ENCODE data around the gene GLT8D2. TPM values are rescaled to one million over a fixed set of nuclear protein-coding genes. Genes with fewer than 3 reads are reported as not detected.
A peak's percentile ranks its signal among the peaks of the same experiment; 100 is the strongest.

Gene GLT8D2, protein sequence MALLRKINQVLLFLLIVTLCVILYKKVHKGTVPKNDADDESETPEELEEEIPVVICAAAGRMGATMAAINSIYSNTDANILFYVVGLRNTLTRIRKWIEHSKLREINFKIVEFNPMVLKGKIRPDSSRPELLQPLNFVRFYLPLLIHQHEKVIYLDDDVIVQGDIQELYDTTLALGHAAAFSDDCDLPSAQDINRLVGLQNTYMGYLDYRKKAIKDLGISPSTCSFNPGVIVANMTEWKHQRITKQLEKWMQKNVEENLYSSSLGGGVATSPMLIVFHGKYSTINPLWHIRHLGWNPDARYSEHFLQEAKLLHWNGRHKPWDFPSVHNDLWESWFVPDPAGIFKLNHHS
- polyA plus RNA-seq (ENCODE audit: insufficient read length in 10 of 10), result 10 to 100 TPM; 47.0 to 92.0 (median 69.5) TPM
- long read RNA-seq, donor 1, transcript GLT8D2-201 (11 exons, 1,880 nt), result major isoform, 10 of 20 reads
- long read RNA-seq, donor 1, partial matches to known transcripts, result 9 of 20 reads
- long read RNA-seq, donor 1, other reads (novel, unspliced or antisense), result 0 of 20 reads
- long read RNA-seq, donor 2, transcript GLT8D2-201 (11 exons, 1,880 nt), result major isoform, 10 of 41 reads
- long read RNA-seq, donor 2, partial matches to known transcripts, result 31 of 41 reads
- long read RNA-seq, donor 2, other reads (novel, unspliced or antisense), result 0 of 41 reads
- long read RNA-seq, donor 3, result 0 reads
- long read RNA-seq, donor 4, transcript GLT8D2-201 (11 exons, 1,880 nt), result major isoform, 9 of 37 reads
- long read RNA-seq, donor 4, partial matches to known transcripts, result 28 of 37 reads
- long read RNA-seq, donor 4, other reads (novel, unspliced or antisense), result 0 of 37 reads
- long read RNA-seq, donor 5, transcript GLT8D2-201 (11 exons, 1,880 nt), result major isoform, 21 of 36 reads
- long read RNA-seq, donor 5, partial matches to known transcripts, result 15 of 36 reads
- long read RNA-seq, donor 5, other reads (novel, unspliced or antisense), result 0 of 36 reads
- long read RNA-seq, donor 6, transcript GLT8D2-201 (11 exons, 1,880 nt), result major isoform, 16 of 40 reads
- long read RNA-seq, donor 6, partial matches to known transcripts, result 24 of 40 reads
- long read RNA-seq, donor 6, other reads (novel, unspliced or antisense), result 0 of 40 reads
- long read RNA-seq, donor 7, transcript GLT8D2-201 (11 exons, 1,880 nt), result major isoform, 10 of 54 reads
- long read RNA-seq, donor 7, partial matches to known transcripts, result 44 of 54 reads
- long read RNA-seq, donor 7, other reads (novel, unspliced or antisense), result 0 of 54 reads
- long read RNA-seq, donor 8, transcript GLT8D2-201 (11 exons, 1,880 nt), result major isoform, 8 of 19 reads
- long read RNA-seq, donor 8, partial matches to known transcripts, result 11 of 19 reads
- long read RNA-seq, donor 8, other reads (novel, unspliced or antisense), result 0 of 19 reads
- long read RNA-seq, donor 9, result 0 reads

DNA sequence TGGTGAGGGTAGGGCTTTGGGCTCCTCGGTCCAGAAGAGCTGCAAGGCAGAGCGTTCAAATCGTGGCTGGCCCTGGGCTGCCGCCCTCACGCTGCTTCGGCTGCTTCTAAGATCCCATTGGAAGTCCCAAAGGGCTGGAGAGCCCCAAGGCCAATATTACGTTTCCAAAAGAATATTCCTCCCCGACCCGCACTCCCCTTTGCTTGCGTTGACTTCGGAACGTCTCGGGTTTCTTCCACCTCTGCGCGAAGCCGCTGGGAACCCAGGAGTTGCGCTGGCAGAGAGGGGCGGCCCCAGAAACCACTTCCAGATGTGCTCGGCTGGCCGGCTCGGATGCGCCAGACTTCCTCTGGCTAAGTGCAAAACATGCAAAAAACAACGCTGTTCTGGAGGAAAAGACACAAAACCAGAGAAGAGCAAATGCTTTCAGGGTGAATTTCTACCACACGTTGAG is at the start of gene GLT8D2:
TSS of gene GLT8D2 (minus strand) at position 285 of the 454 bp plus-strand sequence. CDS start 30,539 bp downstream, outside the sequence.
- DNase-seq, result peak; percentile 69 to 92 (median 82)

DNA sequence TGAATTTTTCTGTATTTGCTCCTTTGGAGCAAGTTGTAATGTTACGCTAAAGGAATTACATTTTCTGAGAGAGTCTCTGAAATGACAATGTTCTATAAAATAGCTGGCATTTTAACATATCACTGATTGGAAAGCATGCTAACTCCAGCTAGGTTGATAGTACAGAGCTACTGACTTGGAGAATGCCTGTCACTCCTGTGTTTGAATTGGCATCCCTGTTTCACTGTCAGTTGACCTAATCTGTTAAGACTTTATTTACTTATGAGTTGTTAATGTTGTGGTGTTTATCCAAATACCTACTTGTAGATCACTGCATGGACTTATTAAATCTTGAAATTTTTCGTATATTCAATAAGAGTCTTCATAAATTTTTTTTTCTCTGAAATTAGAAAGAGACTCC is 48.0 kb upstream of the GLT8D2 start:
- DNase-seq, result no peak

DNA sequence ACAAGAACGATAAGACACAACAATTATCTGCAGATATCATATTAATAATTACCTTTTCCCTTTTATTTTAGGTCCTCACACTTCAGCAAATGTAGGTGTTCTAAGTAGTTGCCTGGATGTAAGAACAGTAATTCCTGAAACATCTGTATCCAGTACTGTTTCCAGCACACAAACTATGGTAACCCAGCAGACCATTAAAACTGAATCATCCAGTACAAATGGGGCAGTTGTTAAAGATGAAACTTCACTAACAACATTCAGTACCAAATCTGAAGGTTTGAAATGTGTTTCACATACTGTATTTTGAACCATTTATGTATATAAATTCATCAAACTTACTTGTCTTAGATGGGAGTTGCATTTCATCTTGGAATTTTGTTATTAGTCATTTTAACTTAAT is 45.3 kb upstream of the GLT8D2 start:
- no peak for DNase-seq

DNA sequence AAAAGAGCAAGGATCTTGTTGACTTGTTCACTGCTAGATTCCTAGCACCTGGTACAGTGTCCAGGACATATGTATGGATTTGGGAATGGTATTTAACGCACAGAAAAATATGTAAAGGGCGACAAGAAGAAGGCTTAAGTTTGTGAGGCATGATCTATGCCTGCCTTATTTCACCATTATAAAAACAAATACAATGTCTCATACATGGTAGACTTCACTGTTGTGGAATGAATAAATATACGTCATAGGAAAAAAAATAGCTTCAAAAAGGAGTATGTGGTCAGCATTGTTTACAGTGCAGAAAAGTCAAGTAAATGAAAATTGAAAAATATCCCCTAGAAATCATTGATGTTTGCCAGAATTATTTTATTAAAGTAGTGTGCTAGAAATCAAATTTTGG is 44.3 kb upstream of the GLT8D2 start:
- no peak for DNase-seq

DNA sequence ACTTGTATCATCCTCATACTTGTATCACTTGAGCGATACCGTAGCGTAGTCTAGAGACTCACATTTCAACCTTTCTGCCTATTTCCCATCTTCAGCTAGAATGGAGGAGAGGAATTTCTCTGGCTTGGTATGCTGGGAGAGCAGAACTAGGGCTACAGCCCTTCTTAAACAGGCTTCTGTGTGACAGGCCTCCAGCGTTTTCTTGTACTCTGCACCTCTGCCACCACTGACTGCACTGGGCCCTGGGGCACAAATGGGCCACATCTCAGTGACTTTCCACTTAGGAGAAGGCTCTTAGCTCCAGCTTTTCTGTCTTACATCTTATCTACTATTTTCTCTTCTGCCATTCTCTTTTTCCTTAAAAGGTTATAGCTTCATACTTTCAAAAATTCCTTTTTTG is 41.1 kb upstream of the GLT8D2 start:
- DNase-seq, result no peak

DNA sequence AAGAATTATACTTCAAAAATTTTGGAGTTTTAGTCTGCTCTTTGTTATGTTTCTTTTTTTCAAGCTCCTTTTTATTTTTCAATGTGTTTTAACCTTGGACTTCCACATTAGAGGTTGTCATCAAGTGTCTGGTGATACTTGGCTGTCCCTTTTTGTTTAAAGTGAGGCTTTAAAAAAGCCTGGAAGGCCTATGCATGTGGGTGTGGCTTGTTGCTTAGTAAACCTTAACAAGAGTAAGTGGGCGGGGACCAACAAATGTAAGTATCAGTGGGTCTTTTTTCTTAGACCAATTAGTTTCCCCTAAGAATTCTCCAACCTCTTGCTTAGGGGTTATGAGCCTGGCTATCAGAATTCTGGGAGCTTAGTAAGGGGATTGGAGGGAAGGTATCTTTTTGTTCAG is 40.7 kb upstream of the GLT8D2 start:
- DNase-seq, result no peak

DNA sequence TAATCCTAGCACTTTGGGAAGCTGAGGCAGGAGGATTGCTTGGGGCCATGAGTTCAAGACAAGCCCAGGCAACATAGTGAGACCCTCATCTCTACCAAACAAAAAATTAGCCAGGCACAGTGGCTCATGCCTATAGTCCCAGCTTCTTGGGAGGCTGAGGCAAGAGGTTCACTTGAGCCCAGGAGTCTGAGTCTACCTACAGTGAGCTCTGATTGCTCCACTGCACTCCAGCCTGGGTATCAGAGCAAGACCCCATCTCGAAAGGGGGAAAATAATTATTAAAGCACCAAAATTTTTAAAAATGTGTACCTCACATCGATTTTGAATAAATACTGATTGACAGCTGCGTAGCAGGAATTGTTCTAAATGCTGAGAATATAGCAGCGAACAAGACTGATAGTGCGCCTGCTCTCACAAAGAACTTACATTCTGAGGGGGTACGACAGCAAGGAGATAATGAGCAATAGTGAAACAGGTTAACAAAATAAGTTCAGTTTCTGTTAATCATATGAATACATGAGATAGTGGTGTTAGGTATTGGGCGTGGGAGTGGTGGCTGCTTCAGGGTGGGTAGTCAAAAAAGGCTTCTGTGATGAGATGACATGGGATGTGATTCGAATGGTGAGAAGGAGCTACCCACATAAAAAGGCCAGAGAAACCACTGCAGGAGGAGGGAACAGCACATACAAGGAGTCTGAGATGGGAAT is 33.9 kb upstream of the GLT8D2 start:
- no peak for DNase-seq

DNA sequence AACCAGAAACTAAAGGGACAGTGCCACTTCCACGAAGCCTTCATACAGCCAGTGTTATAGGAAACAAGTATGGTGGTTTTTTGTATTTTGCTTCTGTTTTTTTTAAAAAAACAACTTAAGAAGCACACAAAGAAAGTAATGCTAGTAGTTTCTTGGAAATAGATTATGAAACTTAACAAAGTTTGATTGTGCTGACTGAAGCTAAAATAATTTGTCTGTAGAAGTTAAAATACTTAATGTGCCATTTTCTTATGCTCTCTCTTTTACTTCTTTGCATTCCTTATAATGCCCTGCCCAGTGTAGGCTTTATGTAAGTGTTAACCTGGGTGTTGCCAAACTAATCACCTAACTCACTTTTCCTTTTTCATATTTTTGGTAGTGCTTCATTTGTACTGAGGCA is 30.8 kb upstream of the GLT8D2 start:
- no peak for DNase-seq

DNA sequence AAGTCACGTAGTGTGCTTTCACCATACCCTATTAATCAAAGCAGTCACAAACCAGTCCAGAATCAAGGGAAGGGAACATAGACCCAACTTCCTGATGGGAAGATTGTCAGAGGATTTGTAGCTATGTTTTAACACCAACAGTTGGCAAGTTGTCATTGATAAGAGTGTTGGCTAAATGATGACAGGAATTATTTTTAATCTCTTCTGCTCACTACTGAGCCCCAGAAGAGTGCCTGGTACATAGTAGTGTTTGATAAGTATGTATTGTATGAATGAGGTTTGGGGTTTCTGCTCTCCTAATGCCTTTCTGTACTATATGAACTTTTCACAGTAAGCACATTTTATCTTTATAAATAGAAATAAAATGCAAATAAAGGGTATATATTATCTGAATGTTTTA is 29.0 kb upstream of the GLT8D2 start:
- no peak for DNase-seq

DNA sequence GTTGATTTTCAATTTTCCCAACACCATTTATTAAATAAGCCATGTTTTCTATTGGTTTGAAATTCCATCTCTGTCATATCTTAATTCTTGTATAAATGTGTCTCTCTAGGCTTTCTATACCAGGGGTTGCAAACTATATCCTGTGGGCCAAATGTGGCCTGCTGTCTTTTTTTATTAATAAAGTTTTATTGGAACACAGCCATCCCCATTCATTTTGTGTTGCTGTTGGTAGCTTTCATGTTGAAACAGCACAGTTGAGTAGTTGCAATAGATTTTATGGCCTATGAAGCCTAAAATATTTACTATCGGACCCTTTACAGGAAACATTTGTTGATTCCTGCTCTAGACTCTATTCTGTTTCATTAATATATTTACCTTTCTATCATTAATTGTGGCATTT is 23.7 kb upstream of the GLT8D2 start:
- DNase-seq, result no peak

DNA sequence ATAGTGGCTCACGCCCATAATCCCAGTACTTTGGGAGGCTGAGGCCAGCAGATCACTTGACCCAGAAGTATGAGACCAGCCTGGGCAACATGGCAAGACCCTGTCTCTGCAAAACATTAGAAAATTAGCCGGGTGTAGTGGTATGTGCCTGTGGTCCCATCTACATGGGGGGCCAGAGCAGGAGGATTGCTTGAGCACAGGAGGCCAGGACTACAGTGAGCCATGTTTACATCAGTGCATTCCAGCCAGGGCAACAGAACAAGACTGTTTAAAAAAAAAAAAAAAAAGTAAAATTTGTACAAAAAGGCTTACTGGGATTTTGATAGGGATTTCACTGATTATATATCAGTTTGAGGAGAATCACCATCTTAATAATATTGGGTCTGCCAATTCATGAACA is 22.1 kb upstream of the GLT8D2 start:
- DNase-seq, result no peak

DNA sequence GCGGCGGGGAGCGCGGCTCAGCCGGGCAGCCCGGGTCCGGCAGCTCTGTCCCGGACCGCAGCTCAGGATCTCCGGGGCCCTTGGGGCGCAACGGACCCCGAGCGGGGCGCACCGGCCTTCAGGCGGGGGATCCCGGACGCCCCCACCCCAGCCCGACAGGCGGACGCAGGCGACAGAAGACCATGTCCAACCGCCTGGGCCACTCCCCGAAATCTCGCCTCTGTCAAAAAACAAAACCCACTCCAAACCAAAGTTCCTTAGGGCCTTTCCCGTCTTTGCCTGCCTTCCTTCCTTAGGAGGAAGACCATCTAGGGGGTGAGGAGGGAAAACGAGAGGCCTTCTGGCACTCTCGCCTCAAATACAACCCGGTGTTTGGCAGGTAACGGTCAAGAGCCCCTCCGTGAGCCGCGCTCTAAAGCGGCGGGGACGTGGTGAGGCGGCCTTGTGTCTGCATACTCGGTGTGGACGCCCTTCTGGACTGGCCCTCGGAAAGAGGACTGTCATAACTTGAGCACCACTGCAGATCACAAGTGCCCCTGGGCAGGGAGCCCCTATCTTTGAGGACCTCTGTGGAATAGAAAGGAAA is 14.9 kb upstream of the GLT8D2 start:
- peak in 2 of 3 donors; percentile 24 to 65 for DNase-seq

DNA sequence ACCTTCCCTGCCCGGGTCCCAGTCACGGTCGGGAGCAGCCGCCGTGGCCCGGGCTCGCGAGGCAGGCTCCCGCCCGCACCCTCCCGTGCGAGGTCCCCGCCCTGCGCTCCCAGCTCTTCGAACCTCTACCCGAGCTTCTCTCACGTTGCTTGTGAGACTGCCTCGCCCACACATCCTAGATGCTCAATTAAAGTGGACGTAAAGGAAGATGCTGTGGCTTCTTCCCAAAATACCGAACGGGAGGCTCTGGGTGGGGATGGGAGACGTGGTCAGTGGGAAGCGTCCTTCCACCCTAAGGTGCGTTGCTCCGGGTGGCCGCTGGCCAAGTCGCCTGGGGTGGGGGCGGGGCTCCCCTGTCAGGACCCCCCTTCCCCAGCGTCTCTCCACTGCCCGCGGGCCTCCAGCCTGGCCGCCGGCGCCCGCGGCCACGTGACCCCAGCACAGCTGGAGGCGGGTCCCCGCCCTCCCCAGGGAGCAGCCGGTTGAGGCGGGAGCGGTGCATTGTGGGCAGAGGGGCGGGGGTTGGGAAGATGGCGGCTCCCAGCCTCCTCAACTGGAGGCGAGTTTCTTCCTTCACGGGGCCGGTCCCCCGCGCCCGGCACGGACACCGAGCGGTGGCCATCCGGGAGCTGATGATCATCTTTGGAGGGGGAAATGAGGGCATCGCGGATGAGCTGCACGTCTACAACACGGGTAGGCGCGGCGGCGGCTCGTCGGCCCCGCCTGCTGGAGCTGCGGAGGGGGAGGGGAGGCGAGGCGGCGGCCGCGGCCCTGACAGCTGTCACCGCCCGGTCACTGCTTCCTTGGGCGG is 14.2 kb upstream of the GLT8D2 start, which contains the start of gene HCFC2:
TSS of gene HCFC2 (plus strand) at position 501 of the 811 bp plus-strand sequence. CDS start at position 531, 30 bp downstream.
- peak; percentile 92 to 98 (median 93) for DNase-seq

DNA sequence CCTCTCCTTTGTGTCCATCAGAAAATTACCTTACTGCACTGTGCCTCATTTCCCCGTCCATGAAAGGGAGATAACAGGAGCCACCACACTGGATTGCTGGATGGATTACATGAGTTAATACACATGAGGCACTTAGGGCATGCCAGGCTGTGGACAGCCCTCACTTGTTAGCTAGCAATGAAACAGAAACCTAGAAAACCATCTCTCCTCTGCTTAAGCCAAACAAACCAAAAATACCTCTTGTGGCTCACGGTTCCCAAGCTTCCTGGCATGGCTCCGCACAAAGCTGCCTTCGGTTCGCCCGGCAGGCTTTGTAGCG is 13.7 kb upstream of the GLT8D2 start:
- DNase-seq, result no peak

DNA sequence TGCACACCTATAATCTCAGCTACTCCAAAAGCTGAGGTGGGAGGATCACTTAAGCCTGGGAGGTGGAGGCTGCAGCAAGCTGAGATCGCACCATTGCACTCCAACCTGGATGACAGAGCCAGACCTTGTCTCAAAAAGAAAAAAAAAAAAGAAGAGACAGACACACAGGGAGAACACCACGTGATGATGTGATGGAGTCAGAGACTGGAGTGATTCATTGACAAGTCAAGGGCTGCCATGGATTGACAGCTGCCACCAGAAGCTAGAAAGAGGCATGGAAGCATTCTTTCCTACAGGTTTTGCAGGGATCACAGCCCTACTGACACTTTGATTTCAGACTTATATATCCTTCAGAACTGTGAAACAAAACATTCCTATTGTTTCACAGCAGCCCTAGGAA is 10.8 kb upstream of the GLT8D2 start:
- DNase-seq, result no peak

DNA sequence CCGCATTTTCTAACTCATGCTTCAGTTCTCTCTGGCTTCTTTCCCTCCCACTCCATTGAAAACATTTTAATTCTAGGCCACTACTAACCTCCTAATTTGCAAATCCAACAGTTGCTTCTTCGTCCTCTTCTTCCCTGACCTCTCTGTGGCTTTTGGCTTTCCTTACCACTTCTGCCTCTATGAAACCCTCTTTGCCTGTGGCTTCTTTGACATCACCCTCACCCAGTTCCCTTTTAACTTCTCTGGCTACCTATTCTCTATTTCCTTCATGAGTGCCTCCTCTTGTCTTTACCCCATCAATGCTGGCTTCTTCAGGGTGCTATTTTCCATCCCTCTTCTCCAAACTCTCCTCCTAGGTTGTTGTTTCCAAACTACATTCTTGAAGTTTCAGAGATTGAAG is 10.0 kb upstream of the GLT8D2 start:
- no peak for DNase-seq

DNA sequence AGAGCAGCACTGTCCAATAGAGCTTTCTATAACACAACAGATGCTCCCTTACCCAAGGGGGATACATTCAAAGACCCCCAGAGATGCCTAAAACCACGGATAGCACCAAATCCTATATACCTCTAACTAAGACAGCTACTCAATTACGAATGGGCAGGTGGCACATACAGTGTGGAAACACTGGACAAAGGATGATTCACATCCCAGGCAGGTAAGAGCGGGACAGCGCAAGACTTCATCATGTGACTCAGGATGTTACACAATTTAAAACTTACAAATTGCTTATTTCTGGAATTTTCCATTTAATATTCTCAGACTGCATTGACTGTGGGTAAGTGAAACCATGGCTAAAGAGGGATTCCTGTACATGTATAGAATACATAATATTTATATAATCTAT is 8.8 kb upstream of the GLT8D2 start:
- no peak for DNase-seq

DNA sequence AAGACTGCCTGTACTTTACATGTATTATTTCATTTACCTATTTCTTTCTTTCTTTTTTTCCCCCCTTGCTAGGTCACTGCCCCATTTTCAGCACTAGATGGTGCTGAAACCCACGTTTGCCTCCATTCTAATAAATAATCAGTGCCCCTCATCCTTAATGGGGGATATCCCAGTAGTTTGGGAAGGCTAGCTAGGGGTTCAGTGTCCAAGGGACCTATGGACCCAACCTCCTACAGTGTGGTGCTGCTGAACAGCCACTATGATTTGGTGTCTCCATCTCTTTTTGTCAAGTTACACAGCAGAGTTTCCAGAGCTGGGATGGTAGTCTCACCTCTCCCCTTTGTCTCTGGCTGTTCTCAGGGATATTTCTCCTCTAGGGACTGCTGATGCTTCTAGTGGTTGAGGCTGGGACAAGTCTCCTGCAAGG is 7.8 kb upstream of the GLT8D2 start:
- no peak for DNase-seq

DNA sequence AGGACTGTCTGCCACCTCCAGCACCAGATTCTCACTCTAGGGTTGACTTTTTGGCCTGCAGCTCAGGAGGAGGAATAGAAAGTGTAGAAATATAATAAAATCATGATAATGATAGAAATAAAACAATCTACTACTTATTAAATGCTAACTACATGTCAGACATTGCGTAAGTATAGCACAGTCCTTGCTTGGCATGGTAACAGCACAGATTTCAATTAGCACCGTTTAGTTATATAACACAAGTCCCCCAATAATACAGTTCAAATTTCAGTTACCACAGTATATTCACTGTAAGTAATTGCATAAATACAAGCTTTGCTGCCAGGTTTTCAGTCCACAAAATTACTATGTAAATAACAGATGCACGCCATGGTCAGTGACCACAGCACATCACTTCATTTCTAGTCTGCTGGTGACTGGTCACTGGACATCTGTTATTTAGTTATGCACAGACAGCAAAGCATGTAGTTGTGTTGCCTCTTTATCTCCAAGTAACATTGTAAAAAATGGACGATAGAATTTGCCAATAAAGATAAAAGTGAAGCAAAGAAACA is 6.5 kb upstream of the GLT8D2 start:
- peak in 1 of 3 donors; percentile 34 for DNase-seq

Data from muscle of back (tissue), 13 donors.